Omental fat pad (tissue), 4 donors: Measurements from ENCODE around the gene SEPTIN10. TPM values are rescaled to one million over a fixed set of nuclear protein-coding genes. Genes with fewer than 3 reads are reported as not detected.
A peak's percentile ranks its signal among the peaks of the same experiment; 100 is the strongest.

Experiments used
- ATAC-seq: fragments of 150-250 bp; one replicate; pipeline ENCODE4 v1.9.1; 2016; ENCODE audit warnings: mild to moderate bottlenecking, moderate library complexity; ENCODE audit not compliant: low FRiP score
- DNase-seq: peaks from one replicate; pipeline ENCODE4 v3.0.0-alpha.2; 2019; ENCODE audit warnings: low spot score
- total RNA-seq, 4 donors: library from RNA; depleted of rRNA; stranded (reverse); fragments of >200 nt; gene quantifications; one replicate each; pipeline ENCODE4 v1.1.0, GENCODE V29; 2016
- TF ChIP-seq, protein P1 (sequence below), 3 donors: fragments of 450-650 bp; IDR thresholded peaks; one replicate each; pipeline ENCODE4 v1.5.1; 2016 to 2017; ENCODE audit warnings: antibody characterized with exemption in 3 of 3, mild to moderate bottlenecking in 3 of 3, moderate library complexity in 2 of 3

SEPTIN10 gene
- total RNA-seq, 4 donors from 2014 or later: 55.0 to 116 (median 75.1) TPM

DNA sequence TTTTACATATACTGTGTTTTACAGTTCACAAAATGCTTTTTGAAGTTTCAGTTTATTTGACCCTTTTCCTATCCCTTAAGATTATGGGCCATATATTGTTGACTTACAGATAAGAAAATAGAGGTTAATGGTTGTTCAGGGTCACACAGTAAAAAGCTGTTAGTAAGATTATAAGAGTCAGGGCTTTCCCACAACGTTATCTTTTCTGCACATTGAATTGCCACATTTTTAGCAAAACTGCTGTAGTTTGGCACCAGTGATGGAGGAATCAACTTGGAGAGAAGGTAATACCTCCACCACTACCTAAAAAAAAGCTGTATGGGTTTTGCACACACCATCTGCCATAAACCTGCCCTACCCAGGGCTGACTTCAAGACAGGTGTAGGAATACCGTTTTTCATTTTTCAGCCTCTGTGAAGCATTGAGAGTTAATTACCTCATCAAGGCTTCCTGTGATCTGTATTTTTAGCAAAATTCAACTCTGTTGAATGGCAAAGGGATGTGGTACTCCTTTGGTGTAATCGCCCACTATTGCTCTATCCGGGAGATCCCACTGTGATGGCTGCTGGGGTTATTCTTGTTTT is 5.4 kb upstream of the SEPTIN10 start:
- no peak for ATAC-seq
- TF ChIP-seq, protein P1, sequence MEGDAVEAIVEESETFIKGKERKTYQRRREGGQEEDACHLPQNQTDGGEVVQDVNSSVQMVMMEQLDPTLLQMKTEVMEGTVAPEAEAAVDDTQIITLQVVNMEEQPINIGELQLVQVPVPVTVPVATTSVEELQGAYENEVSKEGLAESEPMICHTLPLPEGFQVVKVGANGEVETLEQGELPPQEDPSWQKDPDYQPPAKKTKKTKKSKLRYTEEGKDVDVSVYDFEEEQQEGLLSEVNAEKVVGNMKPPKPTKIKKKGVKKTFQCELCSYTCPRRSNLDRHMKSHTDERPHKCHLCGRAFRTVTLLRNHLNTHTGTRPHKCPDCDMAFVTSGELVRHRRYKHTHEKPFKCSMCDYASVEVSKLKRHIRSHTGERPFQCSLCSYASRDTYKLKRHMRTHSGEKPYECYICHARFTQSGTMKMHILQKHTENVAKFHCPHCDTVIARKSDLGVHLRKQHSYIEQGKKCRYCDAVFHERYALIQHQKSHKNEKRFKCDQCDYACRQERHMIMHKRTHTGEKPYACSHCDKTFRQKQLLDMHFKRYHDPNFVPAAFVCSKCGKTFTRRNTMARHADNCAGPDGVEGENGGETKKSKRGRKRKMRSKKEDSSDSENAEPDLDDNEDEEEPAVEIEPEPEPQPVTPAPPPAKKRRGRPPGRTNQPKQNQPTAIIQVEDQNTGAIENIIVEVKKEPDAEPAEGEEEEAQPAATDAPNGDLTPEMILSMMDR (IDR thresholded peaks at IDR 0.05): no peak
- DNase-seq: no peak

DNA sequence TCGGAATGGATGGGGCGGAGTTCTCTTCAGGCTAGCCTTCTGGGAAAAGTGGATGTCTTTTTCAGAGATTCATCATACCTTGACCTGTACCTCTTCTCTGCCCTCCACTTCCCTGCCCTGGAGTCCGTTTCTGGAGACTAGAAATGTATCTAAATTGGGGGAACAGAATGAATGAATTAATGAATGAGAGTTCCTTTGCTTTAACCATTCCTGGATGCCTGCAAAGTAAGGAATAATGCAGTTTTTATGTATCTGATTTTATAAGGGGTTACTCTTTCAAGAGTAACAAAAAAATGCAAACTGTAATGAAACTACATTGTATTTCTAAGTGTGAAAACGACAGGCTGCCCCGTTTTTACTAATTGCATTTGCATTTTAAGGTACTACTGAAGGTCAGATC is 2.4 kb upstream of the SEPTIN10 start:
- TF ChIP-seq, protein P1 (IDR thresholded peaks at IDR 0.05): no peak
- no peak for DNase-seq
- ATAC-seq: no peak

DNA sequence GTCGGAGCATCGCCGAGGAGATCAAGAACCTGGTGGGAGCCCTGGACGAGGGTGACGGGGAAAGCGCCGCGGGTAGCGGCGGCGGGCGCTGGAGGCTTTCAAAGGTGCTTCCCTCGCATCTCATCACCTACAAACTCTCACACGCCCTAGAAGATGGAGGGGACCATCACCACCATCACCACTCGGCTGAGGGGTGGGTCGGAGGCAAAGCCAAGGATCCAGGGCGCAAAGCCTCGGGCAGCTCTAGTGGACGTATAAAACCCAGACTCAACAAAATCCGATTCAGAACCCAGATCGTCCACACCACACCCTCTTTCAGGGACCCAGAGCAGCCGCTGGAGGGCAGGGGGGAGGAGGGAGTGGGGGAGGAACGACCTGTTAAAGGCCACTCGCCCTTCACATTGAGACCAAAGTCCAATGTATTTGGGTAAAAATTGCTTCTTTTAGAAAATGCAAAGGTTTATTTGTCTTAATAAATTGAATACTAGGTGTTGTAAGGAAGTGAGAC is 1.9 kb upstream of the SEPTIN10 start:
- TF ChIP-seq, protein P1 (IDR thresholded peaks at IDR 0.05): no peak
- DNase-seq: no peak
- no peak for ATAC-seq

DNA sequence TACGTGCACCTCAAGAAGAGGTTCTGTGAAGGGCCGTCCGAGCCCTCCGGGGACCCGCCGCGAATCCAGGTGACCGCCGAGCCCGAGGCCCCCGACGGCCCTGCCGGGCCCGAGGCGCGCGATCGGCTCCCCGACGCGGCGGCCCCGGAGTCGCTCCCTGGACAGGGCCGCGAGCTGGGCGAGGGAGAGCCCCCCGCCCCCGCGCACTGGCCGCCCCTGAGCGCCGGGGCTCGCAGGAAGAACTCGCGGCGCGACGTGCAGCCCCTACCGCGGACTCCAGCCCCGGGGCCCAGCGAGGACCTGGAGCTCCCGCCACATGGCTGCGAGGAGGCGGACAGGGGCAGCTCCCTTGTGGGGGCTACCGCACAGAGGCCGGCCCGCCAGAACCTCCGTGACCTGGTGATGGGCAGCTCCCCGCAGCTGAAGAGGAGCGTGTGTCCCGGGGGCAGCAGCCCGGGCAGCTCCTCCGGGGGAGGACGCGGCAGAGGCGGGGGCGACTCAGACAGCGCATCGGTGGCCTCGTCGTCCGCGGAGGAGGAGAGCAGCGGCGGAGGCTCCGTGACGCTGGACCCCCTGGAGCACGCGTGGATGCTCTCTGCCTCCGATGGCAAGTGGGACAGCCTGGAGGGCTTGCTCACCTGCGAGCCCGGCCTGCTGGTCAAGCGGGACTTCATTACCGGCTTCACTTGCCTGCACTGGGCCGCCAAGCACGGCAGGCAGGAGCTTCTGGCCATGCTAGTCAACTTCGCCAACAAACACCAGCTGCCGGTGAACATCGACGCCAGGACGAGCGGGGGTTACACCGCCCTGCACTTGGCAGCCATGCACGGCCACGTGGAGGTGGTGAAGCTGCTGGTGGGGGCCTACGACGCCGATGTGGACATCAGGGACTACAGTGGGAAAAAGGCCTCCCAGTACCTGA is 1.2 kb upstream of the SEPTIN10 start:
- no peak for ATAC-seq
- DNase-seq: no peak
- TF ChIP-seq, protein P1 (IDR thresholded peaks at IDR 0.05): no peak

DNA sequence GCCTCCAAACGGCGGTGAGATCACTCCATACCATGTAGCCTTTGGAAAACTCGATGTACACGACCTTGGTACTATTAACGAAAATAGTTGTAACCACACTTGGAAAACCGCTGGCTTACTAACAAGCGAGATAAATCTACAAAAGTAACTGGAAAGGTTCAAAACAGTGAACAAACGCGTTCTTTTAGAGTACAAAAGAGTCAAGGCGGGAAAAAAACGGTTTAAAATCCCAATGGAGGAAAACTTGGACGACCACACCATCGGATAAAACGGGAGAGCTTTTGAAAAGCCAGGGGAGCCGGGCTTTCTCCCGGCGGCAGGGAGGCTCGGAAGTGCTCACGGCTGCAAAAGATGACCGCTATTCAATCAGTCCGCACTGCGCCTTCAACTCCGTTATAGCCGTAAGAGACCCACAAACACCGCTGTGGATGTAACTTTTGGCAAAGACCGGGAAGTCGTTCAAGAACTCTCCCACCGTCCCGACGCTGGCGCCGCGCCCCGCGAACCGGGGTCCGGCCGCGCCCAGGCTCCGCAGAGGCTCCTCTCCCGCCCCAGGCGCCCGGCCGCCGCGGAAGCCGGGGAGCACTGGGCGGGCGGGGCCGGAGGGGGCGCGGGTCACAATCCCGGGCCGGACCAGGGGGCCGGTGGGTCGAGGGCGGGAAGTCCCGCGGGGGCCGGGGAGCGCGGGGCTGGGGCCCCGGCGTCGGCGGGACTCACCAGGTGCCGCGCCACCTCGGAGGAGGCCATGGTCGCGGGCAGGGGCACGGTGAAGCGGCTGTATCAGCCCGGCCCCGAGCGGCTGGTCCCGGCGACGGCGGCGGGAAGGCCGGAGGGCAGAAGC is 465 bp downstream of the SEPTIN10 start:
- TF ChIP-seq, protein P1 (IDR thresholded peaks at IDR 0.05): no peak
- peak; percentile 59 for ATAC-seq
- DNase-seq: no peak

DNA sequence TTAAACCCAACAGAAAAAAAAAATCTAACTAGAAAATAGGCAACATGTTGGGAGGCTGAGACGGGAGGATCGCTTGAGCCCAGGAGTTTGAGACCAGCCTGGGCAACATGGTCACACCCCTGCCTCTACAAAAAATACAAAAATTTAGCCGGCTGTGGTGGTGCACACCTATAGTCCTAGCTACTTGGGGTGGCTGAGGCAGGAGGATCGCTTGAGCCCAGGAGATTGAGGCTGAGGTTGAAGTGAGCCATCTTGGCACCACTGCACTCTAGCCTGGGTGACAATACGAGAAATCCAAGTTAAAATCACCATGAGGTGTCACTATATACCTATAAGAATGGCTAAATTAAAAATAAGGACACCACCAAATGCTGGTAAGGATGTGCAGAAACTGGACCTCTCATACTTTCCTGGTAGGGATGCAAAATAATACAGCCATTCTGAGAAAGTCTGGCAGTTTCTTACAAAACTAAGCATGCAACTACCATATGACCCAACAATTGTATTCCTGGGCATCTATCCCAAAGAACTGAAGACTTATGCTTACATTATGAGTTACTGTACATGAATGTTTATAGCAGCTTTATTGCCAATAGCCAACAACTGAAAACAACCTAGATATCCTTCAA is 2.2 kb downstream of the SEPTIN10 start:
- DNase-seq: no peak
- ATAC-seq: no peak
- TF ChIP-seq, protein P1 (IDR thresholded peaks at IDR 0.05): no peak
